ENCODE results near the gene RAPGEF1.
"Not testable (repeated sequence)": the region's sequence is repeated elsewhere in the genome, so short reads cannot be mapped to it uniquely, and the experiment has no call there.

The RAPGEF1 gene

DNA sequence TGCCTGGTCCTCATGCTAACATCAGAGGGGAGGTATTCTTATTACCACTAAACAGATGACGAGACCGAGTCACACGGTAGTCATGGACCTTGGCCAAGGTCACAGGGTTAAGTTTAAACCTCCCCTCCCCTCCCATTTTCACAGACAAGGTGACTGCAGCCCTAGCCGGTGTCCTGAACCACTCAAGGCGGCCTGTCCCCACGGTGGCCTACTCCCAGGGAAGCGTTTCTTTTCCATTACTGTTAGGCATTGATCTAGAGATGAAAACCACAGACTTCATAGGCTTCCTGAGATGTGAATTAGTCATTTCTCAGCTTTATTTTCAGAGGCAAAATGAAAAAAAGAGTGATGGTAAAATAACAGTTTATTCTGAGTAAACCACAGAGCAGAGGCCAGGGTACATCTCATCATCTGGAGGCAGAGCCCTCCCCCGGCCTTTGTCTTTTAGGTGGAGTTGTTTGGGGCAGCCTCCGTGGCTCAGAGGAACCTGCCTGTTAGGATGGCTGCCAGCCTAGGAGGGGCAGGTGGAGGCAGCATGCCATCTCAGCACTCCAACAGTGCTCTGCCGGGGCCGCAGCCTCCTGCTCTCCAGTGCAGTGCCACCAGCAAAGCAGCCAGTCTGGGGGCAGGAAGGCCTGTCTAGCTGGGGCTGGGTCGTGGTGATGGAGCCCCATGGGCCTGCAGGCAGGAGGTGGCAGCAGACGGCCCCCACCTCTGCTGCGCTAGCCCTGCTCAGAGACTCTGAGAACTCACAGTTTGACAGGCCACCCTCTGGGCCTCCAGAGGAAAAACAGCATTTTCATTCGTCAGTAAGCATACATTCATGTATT, 71.2 kb downstream of the RAPGEF1 start:
- DNase-seq: peak; percentile 88

DNA sequence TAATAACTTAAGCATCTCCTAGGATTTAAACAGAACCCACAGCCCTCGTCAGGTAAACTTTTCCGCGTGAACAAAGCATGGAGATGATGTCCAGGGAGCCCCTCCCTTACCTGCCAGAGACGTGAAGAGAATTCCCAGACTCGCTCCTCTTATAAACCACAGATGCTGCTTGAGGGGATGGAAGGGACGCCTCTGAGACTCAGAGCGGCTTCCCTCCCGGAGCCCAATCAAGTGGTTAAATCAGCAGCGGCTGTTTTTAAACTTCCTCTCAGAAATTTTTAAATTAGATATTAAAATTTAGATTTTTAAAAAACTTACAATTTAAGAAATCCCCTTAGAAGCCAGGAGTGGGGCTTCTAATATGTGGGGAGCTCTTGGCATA, 71.8 kb downstream of the RAPGEF1 start:
- DNase-seq: peak; percentile 69

DNA sequence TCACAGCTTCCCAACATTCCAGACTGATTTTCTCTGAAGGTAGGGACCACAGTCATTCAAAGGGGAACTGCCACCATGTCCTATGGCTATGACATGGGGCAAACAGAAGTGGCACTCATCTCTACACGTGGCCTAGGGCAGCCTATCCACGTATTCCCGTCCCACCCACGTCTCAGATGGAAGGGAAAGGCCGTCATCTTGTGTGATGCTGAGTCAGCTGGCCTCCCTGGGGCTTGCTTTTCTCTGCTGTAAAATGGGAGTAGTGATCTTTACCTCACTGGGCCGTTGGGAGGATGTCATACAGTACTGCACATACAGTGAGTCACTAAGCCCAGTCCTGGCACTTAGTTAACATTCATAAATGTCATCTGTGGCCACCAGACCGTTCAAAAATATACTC, 72.3 kb downstream of the RAPGEF1 start:
- peak; percentile 87 for DNase-seq

DNA sequence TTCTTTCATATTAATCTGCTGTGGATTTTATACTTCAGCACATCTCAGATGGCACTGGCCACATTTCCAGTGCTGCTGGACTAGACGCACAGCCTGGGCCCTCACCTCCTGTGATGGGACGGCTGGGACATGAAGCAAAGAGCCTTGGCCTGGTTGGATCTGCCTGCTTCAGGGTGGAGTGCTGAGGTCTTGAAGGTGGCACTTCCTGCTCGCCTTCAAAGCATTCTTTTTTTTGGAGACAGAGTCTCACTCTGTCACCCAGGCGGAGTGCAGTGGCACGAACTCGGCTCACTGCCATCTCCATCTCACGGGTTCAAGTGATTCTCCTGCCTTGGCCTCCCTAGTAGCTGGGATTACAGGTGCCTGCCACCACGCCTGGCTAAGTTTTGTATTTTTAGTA, 73.1 kb downstream of the RAPGEF1 start:
- DNase-seq: peak; percentile 73

DNA sequence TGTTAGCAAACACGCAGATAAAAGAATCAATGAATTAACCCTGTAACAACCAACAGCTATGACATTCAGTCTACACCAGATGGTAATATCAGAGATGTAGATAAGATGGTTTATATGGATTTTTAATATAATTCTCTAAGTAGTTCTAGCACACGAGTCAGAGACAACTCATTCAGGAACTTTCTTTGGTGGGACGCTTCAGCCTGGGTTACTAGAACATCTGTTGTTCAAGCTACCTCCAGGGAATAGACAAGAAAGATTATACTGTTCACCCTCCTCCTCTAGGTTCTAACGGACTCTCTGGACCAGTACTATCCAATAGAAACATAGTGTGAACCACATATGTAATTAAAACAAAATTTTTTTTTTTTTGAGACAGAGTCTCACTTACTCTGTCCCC, 73.8 kb downstream of the RAPGEF1 start:
- no peak for DNase-seq

DNA sequence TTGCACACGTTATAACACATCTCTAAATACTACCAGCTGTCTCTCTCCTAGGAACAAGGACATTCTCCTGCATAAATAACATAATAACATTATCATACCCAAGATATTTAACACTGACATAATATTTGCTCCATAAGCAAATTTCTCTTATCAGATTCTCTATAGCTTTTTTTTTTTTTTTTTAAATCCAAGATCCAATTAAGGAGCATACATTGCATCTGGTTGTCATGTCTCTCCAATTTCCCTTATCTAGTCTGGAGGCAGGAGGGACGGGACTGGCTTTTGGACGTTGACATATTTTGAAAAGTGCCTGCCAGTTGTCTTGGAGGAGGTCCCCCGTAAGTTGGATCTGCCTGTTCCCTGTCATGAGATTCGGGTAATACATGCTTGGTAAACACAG, 76.6 kb downstream of the RAPGEF1 start:
- DNase-seq: no peak

DNA sequence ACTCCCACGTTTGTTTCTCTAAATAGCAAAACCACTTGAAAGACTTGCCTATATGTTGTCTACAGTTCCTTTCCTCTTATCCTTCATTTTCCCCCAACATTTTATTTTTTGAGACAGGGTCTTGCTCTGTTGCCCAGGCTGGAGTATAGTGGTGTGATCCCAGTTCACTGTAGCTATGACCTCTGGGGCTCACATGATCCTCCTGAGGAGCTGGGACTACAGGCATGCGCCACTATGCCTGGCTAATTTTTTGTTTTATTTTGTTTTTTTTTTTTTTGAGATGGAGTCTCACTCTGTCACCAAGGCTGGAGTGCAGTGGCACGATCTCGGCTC, 77.6 kb downstream of the RAPGEF1 start:
- DNase-seq: not testable (repeated sequence)

DNA sequence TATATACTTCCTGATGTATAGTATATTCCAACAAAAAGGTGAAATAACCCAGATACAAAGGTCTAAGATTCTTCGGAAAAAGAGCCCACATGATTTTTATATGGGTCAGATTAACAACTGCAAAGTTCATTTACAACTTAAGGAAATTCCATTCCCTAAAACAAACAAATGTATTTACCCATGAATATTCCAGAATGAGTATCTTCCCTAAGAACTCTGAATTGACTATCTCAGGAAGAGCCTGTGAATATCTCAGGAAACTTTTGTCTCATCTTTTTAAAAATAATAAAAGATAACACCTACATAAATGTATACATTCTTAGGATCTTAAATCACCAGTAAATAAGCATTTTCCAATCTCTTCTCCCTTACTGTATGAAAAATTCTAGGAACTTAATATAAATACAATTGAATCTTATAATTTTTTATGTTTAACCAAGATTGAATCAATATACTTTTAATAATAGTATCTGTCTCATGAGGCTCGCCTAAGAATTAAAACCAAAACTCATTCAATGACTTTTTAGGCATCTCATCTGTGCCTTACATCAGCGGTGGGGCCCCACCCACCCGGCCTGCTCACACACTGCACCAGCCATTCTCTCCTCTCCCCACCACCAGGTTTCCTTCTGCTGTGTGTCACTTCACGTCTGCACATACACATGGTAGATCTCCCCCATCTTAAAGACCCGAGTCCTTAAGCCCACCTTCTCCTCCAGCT, 78.1 kb downstream of the RAPGEF1 start:
- DNase-seq: peak; percentile 90

DNA sequence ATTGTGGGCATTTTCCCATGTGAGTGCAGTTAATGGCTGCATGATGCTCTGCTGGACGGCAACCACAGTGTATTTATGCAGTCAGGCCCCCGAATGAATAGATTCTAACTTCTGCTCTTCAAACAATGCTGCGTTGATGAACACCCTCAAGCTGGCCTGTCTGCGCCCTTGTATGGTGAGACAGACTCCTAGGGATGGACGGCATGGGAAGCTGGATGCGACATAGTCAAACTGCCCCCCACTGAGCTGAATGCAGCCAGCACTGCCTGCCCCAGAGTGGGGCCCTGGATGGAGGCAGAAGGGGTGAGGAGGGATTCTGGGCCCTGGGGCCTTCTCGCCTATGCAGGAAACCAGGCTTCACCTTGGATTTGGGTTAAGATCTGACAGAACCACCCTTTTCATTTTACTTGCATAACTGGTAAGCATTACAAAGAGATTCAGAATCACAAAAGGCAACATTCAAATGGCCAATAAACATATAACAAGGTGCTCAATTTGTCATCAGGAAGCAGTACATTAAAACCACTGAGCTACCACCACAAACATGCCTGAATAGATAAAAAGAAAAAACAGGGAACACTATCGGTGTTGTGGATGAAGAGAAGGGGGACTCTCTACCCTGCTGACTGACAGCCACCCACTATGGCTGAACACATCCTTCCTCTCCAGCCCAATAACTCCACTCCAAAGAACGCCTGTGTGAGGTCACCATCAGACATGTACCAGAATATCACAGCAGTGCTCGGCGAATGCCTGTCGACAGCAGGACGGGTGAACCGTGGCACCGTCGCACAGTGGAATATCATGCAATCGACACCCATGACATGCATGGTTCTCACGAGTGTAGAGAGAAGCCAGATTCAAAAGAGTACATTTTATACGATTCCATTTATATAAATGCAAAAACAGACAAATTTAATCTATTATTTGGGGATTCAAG, 79.1 kb downstream of the RAPGEF1 start:
- DNase-seq: no peak

DNA sequence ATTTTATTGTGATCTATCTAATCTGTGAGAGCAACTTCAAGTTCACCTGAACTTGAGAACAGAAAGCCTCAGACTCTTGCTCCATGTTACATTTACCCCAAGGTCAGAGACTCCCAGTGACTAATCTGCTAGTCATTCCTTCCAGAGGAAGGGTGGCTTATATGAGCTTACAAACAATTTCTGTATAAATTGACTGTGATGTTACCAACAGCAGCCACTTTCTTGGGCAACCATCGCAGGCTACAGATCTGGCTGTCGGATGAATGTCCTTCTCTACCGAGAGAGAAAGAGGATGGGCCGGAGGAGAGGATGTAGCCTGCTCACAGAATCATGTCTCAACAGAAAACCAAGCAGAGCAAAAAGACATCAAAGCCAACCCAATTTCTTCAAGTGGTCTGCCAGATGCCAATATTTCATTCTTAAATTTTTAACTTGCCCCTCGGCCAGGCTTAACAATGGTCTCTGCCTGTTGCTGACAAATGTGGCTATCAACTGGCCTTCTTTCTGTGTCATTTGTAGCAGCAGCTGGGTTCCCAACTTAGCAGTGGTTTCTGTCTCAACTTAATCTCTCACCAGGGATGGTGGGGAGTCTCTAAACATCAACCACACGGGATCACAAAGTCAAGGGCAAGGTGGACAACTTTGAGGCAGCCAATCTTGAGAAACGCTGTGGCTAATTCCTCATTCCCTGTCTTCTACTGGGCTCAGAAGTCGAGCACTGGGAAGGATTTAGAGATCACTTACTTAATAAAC, 81.3 kb downstream of the RAPGEF1 start:
- no peak for DNase-seq

DNA sequence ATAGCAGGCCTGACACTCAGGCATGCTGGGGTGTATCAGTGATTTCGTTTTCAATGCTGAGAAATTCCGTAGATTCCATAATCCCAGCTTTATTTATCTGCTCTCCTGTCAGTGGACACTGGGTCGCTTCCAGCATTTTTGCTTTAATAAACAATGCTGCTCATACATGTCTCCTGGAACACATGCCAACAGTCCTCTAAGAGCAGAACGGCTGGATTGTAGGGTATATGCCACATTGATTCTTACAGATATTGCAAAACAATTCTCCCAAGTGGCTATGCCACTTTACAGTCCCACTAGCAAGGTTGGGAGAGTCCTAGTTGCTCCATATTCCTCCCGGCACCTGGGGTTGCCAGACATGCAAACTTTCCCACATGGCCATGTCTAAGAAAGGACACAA, 81.9 kb downstream of the RAPGEF1 start:
- no peak for DNase-seq

DNA sequence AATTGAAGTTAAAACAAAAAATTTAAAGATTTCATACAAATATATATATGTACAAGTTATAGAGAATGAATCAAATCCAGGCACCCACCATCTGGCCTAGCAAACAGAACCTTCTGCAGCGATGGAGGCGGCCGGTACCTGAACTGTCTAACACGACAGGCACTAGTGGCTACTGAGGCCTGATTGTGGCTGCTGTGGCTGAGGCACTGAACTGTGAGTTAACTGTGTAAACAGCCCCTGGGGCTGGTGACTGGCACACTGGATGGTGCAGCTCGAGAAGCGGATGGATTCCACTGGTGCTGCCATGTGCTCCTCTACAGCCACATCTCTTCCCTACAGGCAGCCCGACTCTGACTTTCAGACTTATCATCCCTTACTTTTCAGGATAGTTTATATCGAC, 82.4 kb downstream of the RAPGEF1 start:
- no peak for DNase-seq

DNA sequence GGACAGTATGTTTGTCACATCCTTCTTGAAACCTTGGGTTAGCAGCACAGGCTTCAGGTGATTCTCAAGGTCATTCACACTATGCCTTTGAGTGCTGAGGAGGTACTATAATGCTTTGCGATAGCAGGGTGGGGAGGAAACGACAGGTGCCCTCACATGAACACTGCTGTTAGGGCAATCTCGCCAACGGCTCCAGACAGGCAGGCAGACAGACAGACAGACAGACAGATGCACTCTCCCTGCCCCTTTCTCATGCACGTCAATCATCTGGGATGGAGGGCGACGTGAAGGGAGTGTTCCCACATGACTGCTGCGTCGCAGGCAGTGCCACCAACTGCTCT, 82.9 kb downstream of the RAPGEF1 start:
- no peak for DNase-seq

DNA sequence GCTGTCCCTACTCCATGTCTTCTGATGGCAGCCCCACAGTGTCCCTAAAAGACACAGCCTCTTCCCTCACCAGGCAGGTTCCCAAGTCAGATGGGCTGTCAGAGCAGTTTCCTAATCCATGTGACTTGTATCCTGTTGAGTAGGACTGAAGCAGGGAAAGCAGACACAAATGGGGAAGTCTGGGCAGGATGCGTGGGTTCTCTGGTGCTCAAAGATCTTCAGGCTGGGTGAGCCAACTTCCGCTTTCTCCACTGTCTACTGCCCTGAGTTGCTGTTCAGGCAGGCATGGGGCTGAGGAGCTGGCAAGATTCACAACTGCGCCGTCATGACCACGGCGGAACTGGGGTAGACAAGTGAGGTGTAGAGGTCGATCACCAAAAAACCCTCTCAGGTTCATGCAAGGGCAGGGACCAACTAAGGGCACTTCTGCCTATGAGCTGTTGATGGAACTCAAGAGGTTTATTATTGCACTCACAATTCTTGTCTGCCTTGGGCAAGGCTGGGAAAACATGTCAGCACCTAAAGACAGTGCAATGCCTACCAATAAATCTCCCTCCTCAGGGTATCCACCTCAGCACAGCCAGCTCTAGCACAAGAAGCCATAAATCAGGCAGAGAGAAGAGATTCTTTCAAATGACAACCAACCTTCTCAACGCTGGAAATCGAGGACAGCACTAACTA, 83.4 kb downstream of the RAPGEF1 start:
- peak; percentile 86 for DNase-seq

DNA sequence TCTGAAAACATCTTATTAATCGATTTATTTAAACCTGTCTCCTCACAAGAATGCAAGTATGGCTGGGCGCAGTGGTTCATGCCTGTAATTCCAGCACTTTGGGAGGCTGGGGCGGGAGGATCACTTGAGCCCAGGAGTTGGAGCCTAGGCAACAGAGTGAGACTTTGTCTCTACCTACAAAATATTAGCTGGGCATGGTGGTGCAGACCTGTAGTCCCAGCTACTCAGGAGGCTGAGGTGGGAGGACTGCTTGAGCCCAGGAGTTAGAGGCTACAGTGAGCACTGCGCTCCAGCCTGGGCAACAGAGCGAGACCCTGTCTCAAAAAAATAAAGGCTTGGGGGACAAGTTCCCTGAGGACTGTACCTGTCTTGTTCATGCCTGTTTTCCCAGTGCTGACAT, 85.5 kb downstream of the RAPGEF1 start:
- DNase-seq: not testable (repeated sequence)

DNA sequence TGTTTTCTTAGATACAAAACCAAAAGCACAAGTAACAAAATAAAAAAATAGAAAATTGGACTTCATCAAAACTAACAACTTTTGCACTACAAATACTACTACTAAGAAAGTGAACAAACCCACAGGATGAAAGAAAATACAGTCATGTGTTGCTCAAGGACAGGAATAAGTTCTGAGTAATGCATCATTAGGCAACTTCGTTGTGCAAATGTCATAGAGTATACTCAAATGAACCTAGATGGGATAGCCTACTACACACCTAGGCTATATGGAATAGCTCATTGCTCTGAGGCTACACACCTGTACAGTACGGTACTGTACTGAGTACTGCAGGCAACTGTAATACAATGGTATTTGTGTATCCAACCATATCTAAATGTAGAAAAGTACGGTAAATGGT, 88.3 kb downstream of the RAPGEF1 start:
- DNase-seq: no peak

DNA sequence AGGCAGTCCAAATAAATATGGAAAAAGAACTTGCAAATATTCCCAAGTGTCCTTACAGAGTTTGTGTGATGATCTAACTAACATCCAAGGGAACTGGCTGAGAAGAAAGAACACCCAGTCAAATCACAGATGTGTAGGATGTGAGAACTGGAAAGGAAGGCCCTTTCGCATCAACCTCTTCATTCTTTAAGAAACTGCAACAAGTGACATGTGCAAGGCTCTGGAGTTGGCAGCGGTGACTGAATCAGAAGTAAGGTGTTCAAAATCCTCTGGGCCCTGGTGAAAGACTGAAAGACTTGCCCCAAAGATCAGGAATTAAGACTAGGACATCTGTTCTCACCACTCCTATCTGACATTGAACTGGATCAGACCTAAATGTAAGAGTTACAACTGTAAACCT, 88.7 kb downstream of the RAPGEF1 start:
- DNase-seq: no peak

DNA sequence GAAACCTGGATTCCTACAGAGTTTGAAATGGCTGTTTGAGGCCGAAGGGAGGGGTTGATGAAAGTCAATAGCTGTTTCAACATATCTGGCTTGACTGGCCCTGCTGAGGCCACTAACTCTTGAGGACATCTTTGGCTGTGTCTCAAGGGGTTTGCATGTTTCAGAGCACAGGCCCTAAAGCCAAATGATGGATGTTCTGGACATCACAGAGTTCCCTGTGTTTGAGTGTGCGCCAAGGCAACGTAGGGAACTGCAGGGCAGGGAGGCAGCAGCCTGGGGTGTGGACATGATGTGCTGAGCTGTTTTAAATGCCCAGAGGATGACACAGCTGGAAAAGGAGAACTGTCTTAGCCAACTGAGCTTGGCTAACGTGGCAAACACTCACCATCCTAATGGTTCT, 89.6 kb downstream of the RAPGEF1 start:
- no peak for DNase-seq

DNA sequence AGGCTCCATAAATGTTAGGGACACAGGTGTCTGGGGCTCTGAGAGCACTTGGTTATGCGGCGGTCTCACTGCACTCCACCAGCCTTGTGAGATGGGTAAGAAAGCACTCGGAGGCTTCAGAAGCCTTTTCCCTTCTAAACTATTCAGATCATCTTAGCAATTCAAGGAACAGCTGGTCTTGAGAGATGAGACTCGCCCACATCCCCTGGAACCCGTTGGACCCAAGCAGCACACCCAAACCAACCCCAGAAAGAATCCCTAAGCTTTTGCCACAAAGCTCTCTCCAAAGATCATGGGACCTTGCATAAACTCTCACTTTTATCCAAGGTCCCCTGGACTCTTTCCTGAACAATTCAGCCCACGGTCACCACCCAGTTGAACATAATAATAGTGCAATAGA, 90.2 kb downstream of the RAPGEF1 start:
- no peak for DNase-seq

DNA sequence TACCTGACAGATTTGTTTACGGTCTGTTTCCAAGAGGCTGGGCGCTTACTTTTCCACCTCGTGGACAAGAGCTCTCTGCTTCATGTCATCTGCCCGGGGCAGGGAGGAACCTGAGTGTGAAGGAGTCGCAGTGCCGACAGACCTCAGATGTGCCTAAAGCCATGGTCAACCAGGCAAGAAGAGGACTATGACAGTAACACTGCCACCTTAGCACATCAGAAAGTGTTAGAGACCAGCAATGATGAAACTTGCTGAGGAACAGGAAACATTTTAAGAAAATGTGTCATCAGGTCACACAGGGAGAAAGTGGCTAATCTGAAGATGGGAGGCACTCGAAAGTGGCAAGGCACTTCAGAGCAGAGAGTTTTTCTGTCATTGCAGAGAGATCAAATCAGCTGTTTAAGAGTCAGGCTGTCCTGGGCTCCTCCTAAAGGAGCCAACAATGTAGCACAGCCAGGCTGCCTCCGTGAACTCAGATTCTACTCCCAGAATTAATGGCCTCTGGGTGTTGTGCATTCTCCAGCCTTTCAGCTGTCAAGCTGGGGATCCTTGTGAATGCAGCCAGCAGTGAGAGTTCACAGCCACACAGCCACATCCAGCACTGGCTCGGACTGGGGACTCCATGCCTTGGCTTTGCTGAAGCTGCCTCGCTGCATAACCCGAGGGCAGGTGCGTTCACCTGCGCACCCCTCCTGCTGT, 94.6 kb downstream of the RAPGEF1 start:
- DNase-seq: no peak

DNA sequence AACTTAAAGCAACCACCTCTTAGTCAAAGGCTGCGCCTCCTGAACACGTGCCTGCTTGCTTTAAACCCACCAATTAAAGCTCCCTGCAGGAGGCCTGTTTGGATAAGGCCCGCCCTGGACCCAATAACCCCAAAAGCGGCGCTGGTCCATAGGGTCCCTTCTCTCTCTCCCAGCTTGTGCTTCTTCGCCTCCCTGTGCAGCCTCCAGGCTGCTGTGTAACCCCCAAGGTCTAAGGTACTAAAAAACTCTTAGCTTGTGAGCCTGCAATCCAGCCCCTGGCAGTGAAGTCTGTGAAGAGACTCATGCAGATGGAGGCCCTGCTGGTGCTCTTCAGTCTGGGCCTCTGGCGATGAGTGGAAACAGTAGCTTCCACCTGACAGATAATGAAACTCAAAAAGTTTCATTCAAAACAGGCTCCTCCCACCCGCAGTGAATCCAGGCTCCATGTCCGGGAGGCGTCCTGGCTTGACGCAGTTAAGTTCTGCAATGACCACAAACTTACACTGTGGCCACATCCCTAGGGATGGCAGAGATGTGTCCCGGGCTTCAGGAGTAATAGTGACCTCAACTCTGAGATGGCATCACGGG, 97.3 kb downstream of the RAPGEF1 start:
- peak; percentile 79 for DNase-seq
